Transverse colon (tissue), 4 donors: ENCODE measurements around the gene PLD4.
"Not testable (repeated sequence)": the region's sequence is repeated elsewhere in the genome, so short reads cannot be mapped to it uniquely, and the experiment has no call there.

Experiments
- CTCF ChIP-seq, 5 experiments: fragments of 200-600 bp in 3 of 5; fragments of 450-650 bp in 2 of 5; sonication (generic) in 3 of 5; IDR thresholded peaks; 1 replicate in 2 of 5; 2 replicates in 3 of 5; pipeline ENCODE4 v1.5.1; 2016 to 2017; ENCODE audit warnings: antibody characterized with exemption in 5 of 5, inconsistent platforms in 3 of 5, mild to moderate bottlenecking in 2 of 5, moderate library complexity in 1 of 5
- EP300 ChIP-seq: sonication (generic); formaldehyde crosslinking; IDR thresholded peaks from one replicate; pipeline ENCODE4 v1.6.1; 2017; ENCODE audit warnings: antibody characterized with exemption, low read depth
- POLR2A ChIP-seq: fragments of 450-650 bp; IDR thresholded peaks from one replicate; pipeline ENCODE4 v1.6.1; 2016; ENCODE audit warnings: antibody characterized with exemption, mild to moderate bottlenecking, moderate library complexity
- POLR2AphosphoS5 ChIP-seq, 3 donors: sonication (generic); formaldehyde crosslinking; IDR thresholded peaks; one replicate each; pipeline ENCODE4 v1.6.1; 2016; ENCODE audit warnings: antibody characterized with exemption in 3 of 3

GRCh38 chr14:104945986-104946965, 21.6 kb downstream of the PLD4 start:
- TF ChIP-seq CTCF (IDR thresholded peaks at IDR 0.05); POLR2AphosphoS5 (IDR thresholded peaks at IDR 0.05); POLR2A; EP300: not testable (repeated sequence)
